T follicular helper cell (primary cell): ENCODE results near the gene SPRED3.
"Not testable (repeated sequence)": the region's sequence is repeated elsewhere in the genome, so short reads cannot be mapped to it uniquely, and the experiment has no call there.

Experiments
- DNase-seq: peaks from one replicate; pipeline ENCODE4 v3.0.0-alpha.2; 2020; ENCODE audit warnings: low read depth
- total RNA-seq, 2 experiments: gene quantifications; one replicate each; lab custom pipeline; 2026; lab: John Stamatoyannopoulos, UW

SPRED3 gene
- total RNA-seq: 0.87 to 1.6 reads per million in 2 experiments

- no peak for DNase-seq
These were observed at the start of gene SPRED3 for GRCh38 chr19:38388349-38389100. Gene SPRED3 (plus strand): TSS chr19:38388697. CDS start chr19:38390303, 1,606 bp downstream.

GRCh38 chr19:38339011-38339410, 49.5 kb upstream of the SPRED3 start:
- not testable (repeated sequence) for DNase-seq

GRCh38 chr19:38340927-38341326, 47.6 kb upstream of the SPRED3 start:
- no peak for DNase-seq

GRCh38 chr19:38346837-38347236, 41.7 kb upstream of the SPRED3 start:
- no peak for DNase-seq

- no peak for DNase-seq
These were observed 37.6 kb upstream of the SPRED3 start for GRCh38 chr19:38350883-38351282.

GRCh38 chr19:38351865-38352395, 36.6 kb upstream of the SPRED3 start:
- DNase-seq: no peak

- DNase-seq: no peak
These were observed 35.9 kb upstream of the SPRED3 start for GRCh38 chr19:38352611-38353010.

GRCh38 chr19:38355728-38356725, 32.5 kb upstream of the SPRED3 start:
- DNase-seq: no peak

GRCh38 chr19:38358071-38358470, 30.4 kb upstream of the SPRED3 start:
- DNase-seq: no peak

- no peak for DNase-seq
These were observed 29.1 kb upstream of the SPRED3 start for GRCh38 chr19:38359242-38360021.

GRCh38 chr19:38360351-38360750, 28.1 kb upstream of the SPRED3 start:
- no peak for DNase-seq

- DNase-seq: no peak
These were observed 27.5 kb upstream of the SPRED3 start for GRCh38 chr19:38360839-38361631.

- DNase-seq: peak; percentile 40
These were observed 26.8 kb upstream of the SPRED3 start for GRCh38 chr19:38361633-38362075.

- peak; percentile 40 for DNase-seq
These were observed 26.2 kb upstream of the SPRED3 start for GRCh38 chr19:38362076-38362945.

GRCh38 chr19:38362946-38363688, 25.4 kb upstream of the SPRED3 start:
- not testable (repeated sequence) for DNase-seq

- DNase-seq: no peak
These were observed 21.5 kb upstream of the SPRED3 start for GRCh38 chr19:38367041-38367440.

GRCh38 chr19:38369584-38369983, 18.9 kb upstream of the SPRED3 start:
- DNase-seq: no peak

GRCh38 chr19:38370299-38370698, 18.2 kb upstream of the SPRED3 start:
- DNase-seq: no peak

GRCh38 chr19:38371081-38371480, 17.4 kb upstream of the SPRED3 start:
- no peak for DNase-seq
